ENCODE results near the gene LPXN.

- TF ChIP-seq, protein P1, sequence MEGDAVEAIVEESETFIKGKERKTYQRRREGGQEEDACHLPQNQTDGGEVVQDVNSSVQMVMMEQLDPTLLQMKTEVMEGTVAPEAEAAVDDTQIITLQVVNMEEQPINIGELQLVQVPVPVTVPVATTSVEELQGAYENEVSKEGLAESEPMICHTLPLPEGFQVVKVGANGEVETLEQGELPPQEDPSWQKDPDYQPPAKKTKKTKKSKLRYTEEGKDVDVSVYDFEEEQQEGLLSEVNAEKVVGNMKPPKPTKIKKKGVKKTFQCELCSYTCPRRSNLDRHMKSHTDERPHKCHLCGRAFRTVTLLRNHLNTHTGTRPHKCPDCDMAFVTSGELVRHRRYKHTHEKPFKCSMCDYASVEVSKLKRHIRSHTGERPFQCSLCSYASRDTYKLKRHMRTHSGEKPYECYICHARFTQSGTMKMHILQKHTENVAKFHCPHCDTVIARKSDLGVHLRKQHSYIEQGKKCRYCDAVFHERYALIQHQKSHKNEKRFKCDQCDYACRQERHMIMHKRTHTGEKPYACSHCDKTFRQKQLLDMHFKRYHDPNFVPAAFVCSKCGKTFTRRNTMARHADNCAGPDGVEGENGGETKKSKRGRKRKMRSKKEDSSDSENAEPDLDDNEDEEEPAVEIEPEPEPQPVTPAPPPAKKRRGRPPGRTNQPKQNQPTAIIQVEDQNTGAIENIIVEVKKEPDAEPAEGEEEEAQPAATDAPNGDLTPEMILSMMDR (IDR thresholded peaks at IDR 0.05; ENCODE audit: poor library complexity): no peak
- TF ChIP-seq EZH2phosphoT487 (IDR thresholded peaks at IDR 0.05; ENCODE audit: low read depth, severe bottlenecking, unreplicated experiment) (no peak), EZH2 (IDR thresholded peaks at IDR 0.05; ENCODE audit: borderline replicate concordance) (no peak)
Observed at GRCh38 chr11:58608331-58608730, 32.7 kb upstream of the LPXN start.

Data from hepatocyte (in vitro differentiated cells).